Psoas muscle (tissue), 8 donors: ENCODE measurements around the gene MAML3. TPM values are rescaled to one million over a fixed set of nuclear protein-coding genes. Genes with fewer than 3 reads are reported as not detected.
A peak's percentile ranks its signal among the peaks of the same experiment; 100 is the strongest.

ENCODE experiments used
- ATAC-seq, 4 donors: fragments of 200-7000 bp; cut with Tn5 transposase; one replicate each; pipeline ENCODE4 v1.9.1; 2020; ENCODE audit warnings: moderate library complexity in 3 of 4, mild to moderate bottlenecking in 2 of 4
- DNase-seq, 2 donors: peaks; one replicate each; pipeline ENCODE4 v3.0.0-alpha.2; 2020
- H3K27ac ChIP-seq: fragments of 200-600 bp; one replicate; pipeline ENCODE4 v1.8.0; 2022
- H3K27me3 ChIP-seq, 3 donors: fragments of 200-600 bp in 1 of 3; one replicate each; pipeline versions ENCODE4 v1.6.1 to v1.8.0; 2013 to 2022; ENCODE audit warnings: low read length in 2 of 3, mild to moderate bottlenecking in 2 of 3, moderate library complexity in 1 of 3; ENCODE audit not compliant: insufficient read depth in 3 of 3
- H3K36me3 ChIP-seq, 2 donors: fragments of 200-600 bp in 1 of 2; one replicate each; pipeline versions ENCODE4 v1.6.1 to v1.8.0; 2013 to 2022; ENCODE audit warnings: low read depth in 1 of 2, mild to moderate bottlenecking in 1 of 2, moderate library complexity in 1 of 2; ENCODE audit not compliant: insufficient read depth in 1 of 2
- H3K4me1 ChIP-seq: fragments of 200-600 bp; one replicate; pipeline ENCODE4 v1.8.0; 2022
- H3K4me3 ChIP-seq: fragments of 200-600 bp; one replicate; pipeline ENCODE4 v1.8.0; 2022; ENCODE audit warnings: mild to moderate bottlenecking
- H3K9me3 ChIP-seq: fragments of 200-600 bp; one replicate; pipeline ENCODE4 v1.8.0; 2022
- WGBS, 3 donors: extraction: QIAGEN DNeasy Blood & Tissue Kit; methylation state at CpG; one replicate each; pipeline versions ENCODE4 v1.1.6 to v1.1.7; 2013; 5-methylcytosine and 5-hydroxymethylcytosine counted together
- intact Hi-C, 2 donors: fragments of 100-400 bp; cut with DNase I; formaldehyde crosslinking; loops; one replicate each; pipeline versions ENCODE4 v1.11.0 to v1.14.2; 2022
- polyA plus RNA-seq, 3 donors: library from polyadenylated mRNA; stranded (reverse); fragments of 200-250 nt; gene quantifications; one replicate each; pipeline ENCODE4 v1.2.3, GENCODE V29; 2013
- total RNA-seq, 4 donors: library from RNA; stranded (reverse); fragmentation: NEBNext Ultra II Directional in 2 of 4; extraction: Animal tissue kit (Norgen Biotek cat#: 25700) in 2 of 4; gene quantifications; one replicate each; pipeline versions ENCODE4 v1.2.1 to v1.2.4, GENCODE V29; 2021 to 2023
- TF ChIP-seq, protein P1 (sequence below): fragments of 200-600 bp; IDR thresholded peaks from one replicate; pipeline ENCODE4 v1.8.0; 2022; ENCODE audit warnings: antibody characterized with exemption
- donor health status: healthy with polysubstance abuse.
- donor health status: DM: no; HTN: no; CAD: no; lungs with moderate emphysema.
- donor health status: Bipolar disorder and iron deficiency.
- donor health status: healthy.
- donor health status: DM: yes; HTN: yes; CAD: no.
- donor health status: DM: no; HTN: no; CAD: no.
- donor health status: DM: no; HTN: no; CAD: no.
- donor health status: DM: yes; HTN: yes; CAD: no.

Gene MAML3
- total and polyA plus RNA-seq, 7 donors = 0.43 to 2.7 (median 0.74) TPM

DNA sequence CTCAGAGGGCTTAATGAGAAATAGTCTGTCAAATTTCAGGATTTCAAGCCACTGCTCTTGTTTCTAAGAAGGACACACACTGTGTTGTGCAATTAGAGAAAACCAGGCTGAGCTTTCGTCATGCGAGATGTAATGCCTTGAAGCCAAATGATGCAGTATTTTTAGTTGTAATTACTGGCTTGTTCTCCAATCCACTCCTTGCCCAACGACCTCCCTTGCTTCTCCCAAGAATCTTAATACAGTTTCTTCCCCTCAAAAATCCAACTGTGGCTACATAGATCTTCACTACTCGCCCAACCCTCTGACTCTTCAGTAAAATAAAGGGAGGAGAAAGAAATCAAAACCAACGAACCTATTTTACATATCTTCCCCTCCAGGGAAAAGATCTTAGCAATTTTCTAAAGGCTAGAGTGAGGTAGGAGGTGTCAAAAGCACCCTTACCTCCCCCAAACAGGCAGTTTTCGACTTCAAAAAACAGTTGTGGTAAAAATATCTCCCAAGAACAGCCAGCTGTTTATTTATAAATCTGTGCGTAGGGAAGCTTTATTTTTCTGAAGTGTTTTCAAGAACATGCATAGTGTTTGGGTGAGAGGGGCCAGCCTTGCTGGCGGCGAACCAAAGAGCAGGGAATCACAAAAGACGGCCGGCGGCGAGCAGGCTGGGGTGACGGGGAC lies 419.6 kb downstream of the MAML3 start:
- no peaks in the 10 kb centered on the region for H3K36me3 ChIP-seq
- peaks cover 33% of the 10 kb centered on the region for H3K4me1 ChIP-seq
- H3K4me3 ChIP-seq = peak overlapping the region; percentile 68
- TF ChIP-seq, protein P1, sequence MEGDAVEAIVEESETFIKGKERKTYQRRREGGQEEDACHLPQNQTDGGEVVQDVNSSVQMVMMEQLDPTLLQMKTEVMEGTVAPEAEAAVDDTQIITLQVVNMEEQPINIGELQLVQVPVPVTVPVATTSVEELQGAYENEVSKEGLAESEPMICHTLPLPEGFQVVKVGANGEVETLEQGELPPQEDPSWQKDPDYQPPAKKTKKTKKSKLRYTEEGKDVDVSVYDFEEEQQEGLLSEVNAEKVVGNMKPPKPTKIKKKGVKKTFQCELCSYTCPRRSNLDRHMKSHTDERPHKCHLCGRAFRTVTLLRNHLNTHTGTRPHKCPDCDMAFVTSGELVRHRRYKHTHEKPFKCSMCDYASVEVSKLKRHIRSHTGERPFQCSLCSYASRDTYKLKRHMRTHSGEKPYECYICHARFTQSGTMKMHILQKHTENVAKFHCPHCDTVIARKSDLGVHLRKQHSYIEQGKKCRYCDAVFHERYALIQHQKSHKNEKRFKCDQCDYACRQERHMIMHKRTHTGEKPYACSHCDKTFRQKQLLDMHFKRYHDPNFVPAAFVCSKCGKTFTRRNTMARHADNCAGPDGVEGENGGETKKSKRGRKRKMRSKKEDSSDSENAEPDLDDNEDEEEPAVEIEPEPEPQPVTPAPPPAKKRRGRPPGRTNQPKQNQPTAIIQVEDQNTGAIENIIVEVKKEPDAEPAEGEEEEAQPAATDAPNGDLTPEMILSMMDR = no peak
- no peaks in the 10 kb centered on the region for H3K9me3 ChIP-seq
- intact Hi-C loops = loop anchor here (2.0 to 10.0 kb wide), 4 partner anchors 83 to 518 kb away; no protein-coding TSS in a partner anchor
- H3K27ac ChIP-seq = peak overlapping the region; percentile 80
- ATAC-seq (peak; percentile 28 to 75 (median 54)), DNase-seq (no peak)
- no peaks in the 10 kb centered on the region for H3K27me3 ChIP-seq
- WGBS, 3 donors = 1 to 7% (median 3%) methylated on average over 14 of the region's 14 CpGs

DNA sequence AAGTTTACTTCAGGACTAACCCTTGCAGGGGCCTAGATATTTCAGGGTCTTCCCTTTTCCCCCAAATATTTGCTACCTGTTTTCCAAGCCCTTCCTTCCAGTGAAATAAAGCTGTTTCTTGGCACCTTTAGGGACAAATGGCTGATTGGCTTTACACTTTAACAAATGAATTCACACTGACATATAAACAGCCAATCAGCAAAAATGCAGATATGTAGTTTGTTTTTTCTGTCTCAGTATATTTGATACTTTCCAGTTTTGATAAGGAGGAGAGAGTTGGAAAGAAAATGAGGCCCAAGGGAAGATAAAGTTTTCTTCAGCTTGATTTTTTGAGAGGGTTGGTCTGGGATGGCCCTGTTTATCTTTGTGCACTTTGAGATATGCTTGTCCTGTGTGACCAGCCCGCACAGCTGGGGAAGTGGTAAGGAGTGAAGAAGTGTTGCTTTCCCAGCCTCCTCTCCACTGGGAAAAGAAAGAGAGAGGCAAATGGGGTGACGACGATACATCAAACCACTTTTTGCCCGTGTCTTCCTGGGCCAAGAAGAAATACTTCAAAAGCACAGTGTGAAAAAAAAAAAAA lies 420.9 kb downstream of the MAML3 start:
- no peak overlapping the region for H3K4me3 ChIP-seq
- peaks cover 23% of the 10 kb centered on the region for H3K4me1 ChIP-seq
- no peak for DNase-seq
- TF ChIP-seq, protein P1 = no peak
- no peaks in the 10 kb centered on the region for H3K27me3 ChIP-seq
- H3K36me3 ChIP-seq = no peaks in the 10 kb centered on the region
- intact Hi-C loops = loop anchor here (5.0 to 10.0 kb wide), 3 partner anchors 84 to 519 kb away; no protein-coding TSS in a partner anchor
- no peaks in the 10 kb centered on the region for H3K9me3 ChIP-seq
- 74 to 85% (median 80%) methylated on average over 4 of the region's 4 CpGs for WGBS, 3 donors
- ATAC-seq = no peak
- H3K27ac ChIP-seq = peak overlapping the region; percentile 23

DNA sequence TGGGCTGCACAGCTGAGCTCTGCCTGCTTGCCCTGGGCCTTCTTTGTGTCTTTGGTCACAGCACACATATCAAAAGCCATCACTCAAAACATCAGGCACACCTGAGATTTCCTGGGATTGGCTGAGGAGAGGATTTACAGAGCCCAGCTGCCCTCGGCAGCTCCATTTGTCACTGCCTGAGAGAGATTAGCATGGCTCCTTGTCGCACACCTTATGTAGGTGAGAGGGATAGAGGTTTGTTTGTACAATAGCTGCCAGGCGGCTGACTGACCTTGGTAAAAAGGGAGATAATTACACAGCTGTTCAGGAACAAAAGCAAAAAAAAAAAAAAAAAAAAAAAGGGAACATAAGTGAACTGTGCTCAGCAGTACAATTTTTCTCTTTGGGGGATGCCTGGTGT lies 425.1 kb downstream of the MAML3 start:
- H3K4me1 ChIP-seq = peaks cover 2% of the 10 kb centered on the region
- H3K4me3 ChIP-seq = no peak overlapping the region
- DNase-seq = no peak
- peaks cover 0 to 7% of the 10 kb centered on the region in 2 donors for H3K36me3 ChIP-seq
- intact Hi-C loops = no loop called here
- TF ChIP-seq, protein P1 = no peak
- ATAC-seq = no peak
- no peaks in the 10 kb centered on the region for H3K9me3 ChIP-seq
- H3K27ac ChIP-seq = no peak overlapping the region
- WGBS, 3 donors = 92 to 93% (median 92%) methylated on average over 3 of the region's 3 CpGs
- H3K27me3 ChIP-seq = no peaks in the 10 kb centered on the region

DNA sequence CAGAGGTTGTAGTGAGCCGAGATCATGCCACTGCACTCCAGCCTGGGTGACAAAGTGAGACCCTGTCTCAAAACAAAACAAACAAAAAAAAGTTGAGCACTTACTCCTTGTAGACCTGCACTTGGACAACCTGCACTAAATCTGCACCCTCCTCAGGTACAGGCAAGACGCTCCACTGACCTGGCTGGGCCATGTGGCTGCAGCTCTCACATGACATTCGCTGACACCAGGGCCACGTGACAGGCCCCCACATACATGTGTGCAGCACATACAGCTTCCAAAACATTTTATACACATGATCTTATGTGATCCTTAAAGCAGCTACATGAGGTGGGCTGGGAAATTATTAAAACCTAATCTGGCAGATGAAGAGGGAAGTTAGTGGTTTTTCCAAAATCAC lies 425.8 kb downstream of the MAML3 start:
- 93 to 98% (median 95%) methylated on average over 4 of the region's 4 CpGs for WGBS, 3 donors
- Histone ChIP-seq H3K4me3 (no peak overlapping the region), H3K27me3 (no peaks in the 10 kb centered on the region), H3K9me3 (no peaks in the 10 kb centered on the region), H3K36me3 (peaks cover 0 to 7% of the 10 kb centered on the region in 2 donors), H3K27ac (no peak overlapping the region), H3K4me1 (no peaks in the 10 kb centered on the region)
- ATAC-seq = no peak
- TF ChIP-seq, protein P1 = no peak
- no peak for DNase-seq
- intact Hi-C loops = no loop called here
